Gastrocnemius medialis (tissue), 4 donors: ENCODE results near the gene KCNQ5. TPM values are rescaled to one million over a fixed set of nuclear protein-coding genes. Genes with fewer than 3 reads are reported as not detected.

Experiments
- ATAC-seq, 2 donors: fragments of 150-250 bp; one replicate each; pipeline ENCODE4 v1.9.1; 2016
- DNase-seq, 2 donors: peaks; one replicate each; pipeline ENCODE4 v3.0.0-alpha.2; 2019
- H3K27ac ChIP-seq, 4 donors: fragments of 200-600 bp; sonication (generic); 1 replicate in 1 of 4; 2 replicates in 3 of 4; pipeline ENCODE4 v1.5.1; 2016 to 2018; ENCODE audit warnings: mild to moderate bottlenecking in 2 of 4, moderate library complexity in 1 of 4
- H3K27me3 ChIP-seq, 3 donors: fragments of 200-600 bp; sonication (generic) in 2 of 3; 1 replicate in 1 of 3; 2 replicates in 2 of 3; pipeline versions ENCODE4 v1.5.1 to v1.6.0; 2016 to 2019; ENCODE audit warnings: mild to moderate bottlenecking in 1 of 3, moderate library complexity in 1 of 3
- H3K36me3 ChIP-seq, 2 donors: fragments of 200-600 bp; sonication (generic) in 1 of 2; one replicate each; pipeline ENCODE4 v1.5.1; 2017 to 2018
- H3K4me1 ChIP-seq, 2 donors: fragments of 200-600 bp; sonication (generic) in 1 of 2; one replicate each; pipeline ENCODE4 v1.5.1; 2016 to 2017; ENCODE audit warnings: mild to moderate bottlenecking in 2 of 2
- H3K4me3 ChIP-seq, 4 donors: fragments of 200-600 bp; sonication (generic) in 3 of 4; 1 replicate in 1 of 4; 2 replicates in 3 of 4; pipeline ENCODE4 v1.5.1; 2016 to 2019; ENCODE audit warnings: mild to moderate bottlenecking in 2 of 4
- H3K9me3 ChIP-seq, 3 donors: fragments of 200-600 bp; sonication (generic) in 2 of 3; 1 replicate in 1 of 3; 2 replicates in 2 of 3; pipeline ENCODE4 v1.5.1; 2016 to 2019
- POLR2A ChIP-seq, 2 donors: fragments of 450-650 bp; IDR thresholded peaks; one replicate each; pipeline ENCODE4 v1.6.1; 2017; ENCODE audit warnings: antibody characterized with exemption in 2 of 2, mild to moderate bottlenecking in 2 of 2, moderate library complexity in 2 of 2
- in situ Hi-C, 4 donors: fragments of 200-750 bp; cut with MboI; loops; one replicate each; pipeline versions ENCODE4 v1.15.0 to v1.8.0; 2017; ENCODE audit warnings: low sequenced_read_pairs in 4 of 4
- intact Hi-C: fragments of 100-400 bp; cut with DNase I; formaldehyde crosslinking; loops from one replicate; pipeline ENCODE4 v1.15.1; 2023; ENCODE audit warnings: low total_unique reads
- total RNA-seq, 4 donors: library from RNA; depleted of rRNA; stranded (reverse); fragments of >200 nt; gene quantifications; one replicate each; pipeline versions ENCODE4 v1.1.0 to v1.2.3, GENCODE V29; 2016
- TF ChIP-seq, protein P1 (sequence below), 5 experiments: fragments of 450-650 bp in 3 of 5; fragments of 200-600 bp in 2 of 5; sonication (generic) in 2 of 5; IDR thresholded peaks in 4 of 5; conservative IDR thresholded peaks in 1 of 5; 1 replicate in 4 of 5; 2 replicates in 1 of 5; pipeline ENCODE4 v1.5.1; 2016 to 2019; ENCODE audit warnings: antibody characterized with exemption in 5 of 5, mild to moderate bottlenecking in 3 of 5, moderate library complexity in 3 of 5

Gene KCNQ5
- total RNA-seq, 4 donors from 2014 or later, result 5.3 to 19.3 (median 15.1) TPM

DNA sequence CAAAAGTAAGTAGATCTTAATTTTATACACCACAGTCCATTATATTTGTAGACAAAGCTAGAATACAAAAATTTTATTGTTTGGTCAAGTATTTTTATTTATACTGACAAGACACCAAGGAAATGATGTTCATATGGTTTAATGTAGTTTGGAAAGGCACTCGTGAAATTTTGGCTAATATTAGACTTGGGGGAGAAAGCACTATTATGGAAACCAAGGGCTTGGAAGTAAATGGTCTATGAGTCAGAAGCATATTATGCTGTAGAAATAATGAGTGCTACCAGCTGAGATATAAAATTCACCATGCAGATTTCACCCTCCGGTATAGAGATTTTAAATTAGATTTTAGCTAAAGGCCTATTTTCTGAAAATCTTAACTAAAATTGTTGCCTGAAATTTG is 233.6 kb downstream of the KCNQ5 start:
- Histone ChIP-seq H3K4me1 (peaks cover under 1 to 3% of the 10 kb centered on the region in 2 donors), H3K27me3 (no peaks in the 10 kb centered on the region), H3K4me3 (no peak overlapping the region), H3K36me3 (no peaks in the 10 kb centered on the region), H3K27ac (no peak overlapping the region), H3K9me3 (no peaks in the 10 kb centered on the region)
- DNase-seq, result no peak
- no peak for ATAC-seq
- intact Hi-C loops, result no loop called here
- TF ChIP-seq, protein P1, sequence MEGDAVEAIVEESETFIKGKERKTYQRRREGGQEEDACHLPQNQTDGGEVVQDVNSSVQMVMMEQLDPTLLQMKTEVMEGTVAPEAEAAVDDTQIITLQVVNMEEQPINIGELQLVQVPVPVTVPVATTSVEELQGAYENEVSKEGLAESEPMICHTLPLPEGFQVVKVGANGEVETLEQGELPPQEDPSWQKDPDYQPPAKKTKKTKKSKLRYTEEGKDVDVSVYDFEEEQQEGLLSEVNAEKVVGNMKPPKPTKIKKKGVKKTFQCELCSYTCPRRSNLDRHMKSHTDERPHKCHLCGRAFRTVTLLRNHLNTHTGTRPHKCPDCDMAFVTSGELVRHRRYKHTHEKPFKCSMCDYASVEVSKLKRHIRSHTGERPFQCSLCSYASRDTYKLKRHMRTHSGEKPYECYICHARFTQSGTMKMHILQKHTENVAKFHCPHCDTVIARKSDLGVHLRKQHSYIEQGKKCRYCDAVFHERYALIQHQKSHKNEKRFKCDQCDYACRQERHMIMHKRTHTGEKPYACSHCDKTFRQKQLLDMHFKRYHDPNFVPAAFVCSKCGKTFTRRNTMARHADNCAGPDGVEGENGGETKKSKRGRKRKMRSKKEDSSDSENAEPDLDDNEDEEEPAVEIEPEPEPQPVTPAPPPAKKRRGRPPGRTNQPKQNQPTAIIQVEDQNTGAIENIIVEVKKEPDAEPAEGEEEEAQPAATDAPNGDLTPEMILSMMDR (IDR thresholded peaks at IDR 0.05 in 4 of 5, conservative IDR thresholded peaks at IDR 0.05 in 1 of 5), result no peak
- no peak for TF ChIP-seq POLR2A (IDR thresholded peaks at IDR 0.05)
- in situ Hi-C loops, result no loop called here

- Histone ChIP-seq H3K4me1 (peaks cover 10 to 14% of the 10 kb centered on the region in 2 donors), H3K36me3 (no peaks in the 10 kb centered on the region), H3K9me3 (no peaks in the 10 kb centered on the region), H3K27me3 (no peaks in the 10 kb centered on the region), H3K4me3 (no peak overlapping the region), H3K27ac (no peak overlapping the region)
- DNase-seq (no peak), ATAC-seq (no peak)
- intact Hi-C loops, result no loop called here
- in situ Hi-C loops, result no loop called here
- TF ChIP-seq POLR2A (IDR thresholded peaks at IDR 0.05), result no peak
- TF ChIP-seq, protein P1 (IDR thresholded peaks at IDR 0.05 in 4 of 5, conservative IDR thresholded peaks at IDR 0.05 in 1 of 5), result no peak
These were observed 234.9 kb downstream of the KCNQ5 start for GRCh38 chr6:72856801-72857200.

GRCh38 chr6:72857791-72858585 is 236.1 kb downstream of the KCNQ5 start:
- no peak overlapping the region for H3K27ac ChIP-seq

DNA sequence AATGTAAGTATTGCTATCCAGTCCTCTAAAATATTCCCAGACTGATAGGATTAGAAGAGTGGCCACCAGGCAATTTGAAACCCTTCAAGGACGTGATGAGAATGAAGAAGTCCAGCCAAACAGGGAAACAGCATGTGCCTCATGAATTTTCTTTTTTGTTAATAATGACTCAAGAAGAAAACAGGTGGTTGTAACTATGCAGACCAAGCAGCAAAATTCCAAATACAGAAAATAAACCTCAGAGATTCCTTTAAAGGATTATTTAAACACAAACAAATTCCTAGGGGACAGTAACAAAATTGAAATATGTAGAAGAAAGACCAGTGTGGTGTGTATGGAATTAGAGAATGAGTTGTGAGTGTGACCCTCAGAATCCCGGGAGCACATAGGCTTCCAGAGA is 239.2 kb downstream of the KCNQ5 start:
- no peak for DNase-seq
- H3K27me3 ChIP-seq, result no peaks in the 10 kb centered on the region
- intact Hi-C loops, result loop anchor here (1.0 to 10.0 kb wide), 2 partner anchors 42 to 304 kb away; no protein-coding TSS in a partner anchor
- no peak for ATAC-seq
- no peaks in the 10 kb centered on the region for H3K36me3 ChIP-seq
- in situ Hi-C loops, result loop anchor here in 1 of 4 donors (10.0 kb wide), 2 partner anchors 84 to 116 kb away; no protein-coding TSS in a partner anchor
- no peak overlapping the region for H3K4me3 ChIP-seq
- no peak for TF ChIP-seq POLR2A (IDR thresholded peaks at IDR 0.05)
- TF ChIP-seq, protein P1 (IDR thresholded peaks at IDR 0.05 in 4 of 5, conservative IDR thresholded peaks at IDR 0.05 in 1 of 5), result no peak
- no peaks in the 10 kb centered on the region for H3K9me3 ChIP-seq
- peak overlapping the region; percentile 75 to 89 (median 86) for H3K27ac ChIP-seq
- peaks cover 48 to 56% of the 10 kb centered on the region in 2 donors for H3K4me1 ChIP-seq

More at GRCh38 chr6:72857791-72858585, 236.1 kb downstream of the KCNQ5 start:
- ATAC-seq (no peak), DNase-seq (no peak)
- Histone ChIP-seq H3K27me3 (no peaks in the 10 kb centered on the region), H3K9me3 (no peaks in the 10 kb centered on the region), H3K4me1 (peaks cover 22 to 26% of the 10 kb centered on the region in 2 donors), H3K36me3 (no peaks in the 10 kb centered on the region), H3K4me3 (no peak overlapping the region)
- TF ChIP-seq POLR2A (IDR thresholded peaks at IDR 0.05), result no peak
- TF ChIP-seq, protein P1 (IDR thresholded peaks at IDR 0.05 in 4 of 5, conservative IDR thresholded peaks at IDR 0.05 in 1 of 5), result no peak
- in situ Hi-C loops, result no loop called here
- intact Hi-C loops, result no loop called here
